ENCODE results near the gene LRRC8A. TPM values are rescaled to one million over a fixed set of nuclear protein-coding genes. Genes with fewer than 3 reads are reported as not detected.

The LRRC8A gene
- total RNA-seq, 4 donors from 2014 or later: 37.8 to 67.1 (median 47.8) TPM

DNA sequence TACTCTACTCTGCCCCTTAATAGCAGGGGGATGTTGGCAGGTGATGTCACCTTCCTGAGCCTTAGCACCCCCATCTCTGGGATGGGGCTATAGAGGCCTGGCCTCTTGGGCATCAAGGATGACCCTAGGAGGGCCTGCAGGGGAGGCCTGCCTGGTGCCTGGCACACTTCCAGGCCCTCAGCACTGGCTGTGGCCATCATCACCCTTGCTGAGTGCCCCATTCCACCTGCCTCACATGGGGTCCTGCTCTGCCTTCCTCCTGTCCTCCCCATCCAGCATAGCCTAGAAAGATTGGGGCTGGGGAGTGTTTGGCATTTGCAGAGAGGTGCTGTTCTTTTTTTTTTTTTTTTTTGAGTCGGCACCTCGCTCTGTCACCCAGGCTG, 21.1 kb downstream of the LRRC8A start:
- DNase-seq (ENCODE audit: low spot score) (no peak), ATAC-seq (ENCODE audit: low FRiP score) (no peak)
- TF ChIP-seq, protein P1, sequence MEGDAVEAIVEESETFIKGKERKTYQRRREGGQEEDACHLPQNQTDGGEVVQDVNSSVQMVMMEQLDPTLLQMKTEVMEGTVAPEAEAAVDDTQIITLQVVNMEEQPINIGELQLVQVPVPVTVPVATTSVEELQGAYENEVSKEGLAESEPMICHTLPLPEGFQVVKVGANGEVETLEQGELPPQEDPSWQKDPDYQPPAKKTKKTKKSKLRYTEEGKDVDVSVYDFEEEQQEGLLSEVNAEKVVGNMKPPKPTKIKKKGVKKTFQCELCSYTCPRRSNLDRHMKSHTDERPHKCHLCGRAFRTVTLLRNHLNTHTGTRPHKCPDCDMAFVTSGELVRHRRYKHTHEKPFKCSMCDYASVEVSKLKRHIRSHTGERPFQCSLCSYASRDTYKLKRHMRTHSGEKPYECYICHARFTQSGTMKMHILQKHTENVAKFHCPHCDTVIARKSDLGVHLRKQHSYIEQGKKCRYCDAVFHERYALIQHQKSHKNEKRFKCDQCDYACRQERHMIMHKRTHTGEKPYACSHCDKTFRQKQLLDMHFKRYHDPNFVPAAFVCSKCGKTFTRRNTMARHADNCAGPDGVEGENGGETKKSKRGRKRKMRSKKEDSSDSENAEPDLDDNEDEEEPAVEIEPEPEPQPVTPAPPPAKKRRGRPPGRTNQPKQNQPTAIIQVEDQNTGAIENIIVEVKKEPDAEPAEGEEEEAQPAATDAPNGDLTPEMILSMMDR (IDR thresholded peaks at IDR 0.05): no peak

DNA sequence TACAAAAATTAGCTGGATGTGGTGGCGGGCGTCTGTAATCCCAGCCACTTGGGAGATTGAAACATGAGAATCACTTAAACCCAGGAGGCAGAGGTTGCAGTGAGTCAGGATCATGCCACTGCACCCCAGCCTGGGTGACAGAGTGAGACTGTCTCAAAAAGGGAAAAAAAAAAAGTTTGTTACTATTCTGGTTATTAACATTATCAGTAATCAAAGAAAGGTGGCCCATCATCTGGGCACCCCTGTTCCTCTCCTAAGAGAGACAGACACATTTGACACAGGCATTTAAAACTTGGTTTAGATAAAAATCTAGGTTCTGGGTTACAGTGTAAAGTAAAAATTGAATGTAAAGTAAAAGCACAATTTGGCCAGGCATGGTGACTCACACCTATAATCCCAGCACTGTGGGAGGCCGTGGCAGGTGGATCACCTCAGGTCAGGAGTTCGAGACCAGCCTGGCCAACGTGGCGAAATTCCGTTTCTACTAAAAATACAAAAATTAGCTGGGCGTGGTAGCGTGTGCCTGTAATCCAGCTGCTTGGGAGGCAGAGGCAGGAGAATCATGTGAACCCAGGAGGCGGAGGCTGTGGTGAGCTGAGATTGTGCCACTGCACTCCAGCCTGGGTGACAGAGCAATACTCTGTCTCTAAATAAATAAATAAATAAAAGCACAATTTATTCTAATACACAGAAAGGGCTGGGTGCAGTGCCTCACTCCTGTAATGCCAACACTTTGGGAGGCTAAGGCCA, 22.1 kb downstream of the LRRC8A start:
- ATAC-seq (ENCODE audit: low FRiP score): no peak
- DNase-seq (ENCODE audit: low spot score): no peak
- TF ChIP-seq, protein P1 (IDR thresholded peaks at IDR 0.05): no peak

DNA sequence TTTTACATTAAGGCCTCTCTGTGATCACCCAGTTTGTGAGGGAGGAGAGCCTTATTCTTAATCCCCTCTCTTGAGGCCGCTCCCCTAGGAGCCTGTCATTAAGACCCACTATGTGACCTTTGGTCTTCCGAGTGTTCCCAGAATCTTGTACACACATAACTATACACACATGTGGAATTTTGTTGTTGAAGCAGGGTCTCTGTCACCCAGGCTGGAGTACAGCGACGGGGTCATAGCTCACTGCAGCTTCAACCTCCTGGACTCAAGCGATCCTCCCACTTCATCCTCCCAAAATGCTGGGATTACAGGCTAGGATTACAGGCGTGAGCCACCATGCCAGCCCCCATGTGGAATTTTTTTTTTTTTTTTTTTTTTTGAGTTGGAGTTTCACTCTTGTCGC, 24.0 kb downstream of the LRRC8A start:
- ATAC-seq (ENCODE audit: low FRiP score) (no peak), DNase-seq (ENCODE audit: low spot score) (no peak)
- TF ChIP-seq, protein P1 (IDR thresholded peaks at IDR 0.05): no peak

DNA sequence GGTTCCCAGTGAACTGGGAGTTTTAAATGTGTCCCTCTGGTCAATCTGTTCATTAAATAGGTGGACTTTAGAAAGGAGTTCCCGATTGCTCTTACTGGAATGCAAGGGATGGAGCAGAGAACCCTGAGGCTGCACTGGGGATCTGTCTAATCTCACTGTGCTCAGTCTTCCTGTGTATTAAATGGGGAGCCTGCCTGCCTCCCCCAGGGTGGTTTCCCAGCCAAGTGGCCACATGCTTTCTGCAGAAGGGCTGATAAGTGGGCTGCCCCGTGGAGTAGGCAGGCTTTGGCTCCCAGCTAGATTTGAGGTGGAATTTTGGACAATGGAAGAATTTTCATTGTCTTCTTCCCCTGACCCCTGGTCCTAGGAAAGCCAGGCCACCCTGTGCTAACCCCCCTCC, 24.8 kb downstream of the LRRC8A start:
- TF ChIP-seq, protein P1 (IDR thresholded peaks at IDR 0.05): no peak
- DNase-seq (ENCODE audit: low spot score) (no peak), ATAC-seq (ENCODE audit: low FRiP score) (no peak)

DNA sequence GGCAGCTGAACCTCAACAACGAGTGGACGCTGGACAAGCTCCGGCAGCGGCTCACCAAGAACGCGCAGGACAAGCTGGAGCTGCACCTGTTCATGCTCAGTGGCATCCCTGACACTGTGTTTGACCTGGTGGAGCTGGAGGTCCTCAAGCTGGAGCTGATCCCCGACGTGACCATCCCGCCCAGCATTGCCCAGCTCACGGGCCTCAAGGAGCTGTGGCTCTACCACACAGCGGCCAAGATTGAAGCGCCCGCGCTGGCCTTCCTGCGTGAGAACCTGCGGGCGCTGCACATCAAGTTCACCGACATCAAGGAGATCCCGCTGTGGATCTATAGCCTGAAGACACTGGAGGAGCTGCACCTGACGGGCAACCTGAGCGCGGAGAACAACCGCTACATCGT, 26.4 kb downstream of the LRRC8A start:
- TF ChIP-seq, protein P1 (IDR thresholded peaks at IDR 0.05): no peak
- no peak for ATAC-seq (ENCODE audit: low FRiP score)

DNA sequence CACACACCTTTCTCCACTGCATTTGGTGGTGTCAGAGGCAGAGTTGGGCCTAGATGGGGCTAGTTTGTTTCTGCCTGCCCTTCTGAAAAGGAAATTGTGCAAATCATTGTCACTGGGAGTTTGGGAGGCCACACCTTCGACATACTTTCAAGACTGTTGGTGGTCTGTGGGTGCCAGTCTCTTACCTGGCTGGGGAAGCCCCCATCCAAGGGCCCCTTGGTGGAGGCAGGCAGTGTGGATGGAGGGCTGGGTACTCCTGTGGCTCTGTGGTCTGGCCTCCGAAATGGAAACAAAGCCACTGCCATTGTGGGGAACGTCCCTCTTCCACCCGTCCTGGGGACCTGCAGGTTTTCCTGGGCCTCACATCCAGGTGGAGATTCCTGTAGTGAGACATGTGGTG, 27.9 kb downstream of the LRRC8A start:
- no peak for ATAC-seq (ENCODE audit: low FRiP score)
- DNase-seq (ENCODE audit: low spot score): no peak
- TF ChIP-seq, protein P1 (IDR thresholded peaks at IDR 0.05): no peak

More for the DNA sequence above, 26.4 kb downstream of the LRRC8A start:
- DNase-seq (ENCODE audit: low spot score): no peak

DNA sequence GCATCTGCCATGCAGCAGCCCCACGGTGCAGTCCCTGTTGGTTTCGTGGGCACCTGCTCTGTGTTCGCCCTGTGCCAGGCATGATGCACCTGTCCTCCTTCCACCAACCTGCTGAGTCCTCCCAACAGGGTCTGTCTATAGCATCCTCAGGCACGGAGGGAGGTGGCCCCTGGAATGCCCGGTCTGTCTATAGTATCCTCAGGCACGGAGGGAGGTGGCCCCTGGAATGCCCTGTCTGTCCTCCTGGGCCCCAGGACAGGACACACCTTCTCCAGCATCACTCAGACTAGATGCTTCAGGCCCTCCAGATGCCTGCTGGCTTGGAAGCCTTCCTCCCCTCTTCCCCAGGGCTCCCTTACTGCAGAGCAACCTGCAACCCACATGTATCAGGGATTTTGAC, 29.0 kb downstream of the LRRC8A start:
- DNase-seq (ENCODE audit: low spot score) (no peak), ATAC-seq (ENCODE audit: low FRiP score) (no peak)
- TF ChIP-seq, protein P1 (IDR thresholded peaks at IDR 0.05): no peak

All from omental fat pad (tissue), 4 donors.